A549 (cell line): Measurements from ENCODE around the gene NDUFB7. TPM values are rescaled to one million over a fixed set of nuclear protein-coding genes. Genes with fewer than 3 reads are reported as not detected.

Experiments
- ATAC-seq, 2 experiments: fragments of 200-7000 bp in 1 of 2; fragments of >200 bp in 1 of 2; cut with Nextera tagmentation in 1 of 2; cut with Tn5 transposase in 1 of 2; 3 replicates each; pipeline versions ENCODE4 v1.8.0 to v1.9.1; 2018 to 2020; ENCODE audit warnings: mild to moderate bottlenecking in 1 of 2, moderate library complexity in 1 of 2
- CTCF ChIA-PET: fragments of 300-600 bp; sonication (Branson Sonifier 250); formaldehyde crosslinking; extraction: SDS; loops from one replicate; lab custom pipeline; 2021; ENCODE audit warnings: antibody characterized with exemption, inconsistent platforms; lab: Yijun Ruan, JAX
- POLR2A ChIA-PET: fragments of 350-600 bp; formaldehyde crosslinking; extraction: SDS; loops from one replicate; lab custom pipeline; 2021; ENCODE audit warnings: antibody characterized with exemption, inconsistent platforms; lab: Yijun Ruan, JAX
- DNase-seq, 2 experiments: peaks; one replicate each; pipeline versions ENCODE4 v3.0.0 to v3.0.0-alpha.2; 2011 to 2016; ENCODE audit warnings: low read depth in 1 of 2, low spot score in 1 of 2
- FAIRE-seq: peaks from 2 replicates; lab custom pipeline; 2011; peaks lifted over from hg19 to GRCh38; lab: Jason Lieb, UNC
- H3K27ac ChIP-seq, 2 experiments: fragments of >200 bp; sonication (Bioruptor Twin); formaldehyde crosslinking; 3 replicates each; pipeline ENCODE4 v1.5.1; 2016 to 2017
- H3K4me1 ChIP-seq: fragments of >200 bp; sonication (Bioruptor Twin); formaldehyde crosslinking; 3 replicates; pipeline ENCODE4 v1.6.1; 2016
- H3K4me2 ChIP-seq: fragments of >200 bp; sonication (Bioruptor Twin); formaldehyde crosslinking; 3 replicates; pipeline ENCODE4 v1.6.1; 2016
- H3K4me3 ChIP-seq: fragments of >200 bp; sonication (Bioruptor Twin); formaldehyde crosslinking; 3 replicates; pipeline ENCODE4 v1.5.1; 2016
- H3K9me3 ChIP-seq: fragments of >200 bp; sonication (Bioruptor Twin); formaldehyde crosslinking; 3 replicates; pipeline ENCODE4 v1.6.1; 2016
- BHLHE40 ChIP-seq: IDR thresholded peaks from 2 replicates; pipeline ENCODE4 v1.6.1; 2012; ENCODE audit warnings: low read depth, low read length, inconsistent platforms
- E2F6 ChIP-seq: IDR thresholded peaks from 2 replicates; pipeline ENCODE4 v1.6.1; 2012; ENCODE audit warnings: low read depth, borderline replicate concordance
- EHF ChIP-seq: fragments of 250-450 bp; sonication (Bioruptor Pico); IDR thresholded peaks from 2 replicates; pipeline ENCODE4 v1.5.0; 2020; ENCODE audit warnings: mild to moderate bottlenecking
- ELK1 ChIP-seq: fragments of 150-350 bp; IDR thresholded peaks from 2 replicates; pipeline ENCODE4 v1.6.1; 2014; ENCODE audit warnings: low read depth, mild to moderate bottlenecking, low read length
- FOSB ChIP-seq: fragments of 250-450 bp; sonication (Bioruptor Pico); IDR thresholded peaks from 2 replicates; pipeline ENCODE4 v1.5.0; 2020; ENCODE audit warnings: mild to moderate bottlenecking, moderate library complexity
- FOSL2 ChIP-seq, 2 experiments: fragments of 450-650 bp in 1 of 2; fragments of >200 bp in 1 of 2; sonication (Bioruptor Twin) in 1 of 2; formaldehyde crosslinking; IDR thresholded peaks; 2 replicates each; pipeline versions ENCODE4 v1.5.0 to v1.6.1; 2016 to 2020; ENCODE audit warnings: mild to moderate bottlenecking in 1 of 2, moderate library complexity in 1 of 2
- HES2 ChIP-seq: fragments of >200 bp; sonication (Bioruptor Twin); formaldehyde crosslinking; IDR thresholded peaks from 2 replicates; pipeline ENCODE4 v1.6.1; 2016
- JUN ChIP-seq, 2 experiments: fragments of >200 bp; sonication (Bioruptor Twin); formaldehyde crosslinking; IDR thresholded peaks; 2 replicates in 1 of 2; 3 replicates in 1 of 2; pipeline ENCODE4 v1.6.1; 2016 to 2017
- JUNB ChIP-seq: fragments of >200 bp; sonication (Bioruptor Twin); formaldehyde crosslinking; IDR thresholded peaks from 2 replicates; pipeline ENCODE4 v1.6.1; 2016
- KDM5A ChIP-seq: fragments of 200-600 bp; sonication (generic); IDR thresholded peaks from 2 replicates; pipeline ENCODE4 v1.6.1; 2016; ENCODE audit warnings: antibody characterized with exemption, mild to moderate bottlenecking
- MAFK ChIP-seq: fragments of 450-650 bp; IDR thresholded peaks from 2 replicates; pipeline ENCODE4 v1.6.1; 2014; ENCODE audit not compliant: partially characterized antibody
- MYC ChIP-seq: IDR thresholded peaks from 2 replicates; pipeline ENCODE4 v1.6.1; 2012; ENCODE audit warnings: mild to moderate bottlenecking, inconsistent platforms, low read length, improper control_type of control experiment, borderline replicate concordance
- NFE2L2 ChIP-seq: fragments of 150-350 bp; conservative IDR thresholded peaks from 2 replicates; pipeline ENCODE4 v1.6.1; 2014; ENCODE audit warnings: low read length
- PBX3 ChIP-seq: IDR thresholded peaks from 2 replicates; pipeline ENCODE4 v1.6.1; 2012
- PHF8 ChIP-seq: fragments of 200-600 bp; sonication (generic); IDR thresholded peaks from 2 replicates; pipeline ENCODE4 v1.6.1; 2016; ENCODE audit warnings: low read depth, mild to moderate bottlenecking, antibody characterized with exemption, moderate library complexity, borderline replicate concordance
- POLR2A ChIP-seq: IDR thresholded peaks from 2 replicates; pipeline ENCODE4 v1.6.1; 2012; ENCODE audit warnings: mild to moderate bottlenecking, low read length
- POLR2AphosphoS2 ChIP-seq: conservative IDR thresholded peaks from 2 replicates; pipeline ENCODE4 v1.6.1; 2012; ENCODE audit warnings: low read length, improper control_type of control experiment, inconsistent platforms
- RARB ChIP-seq: fragments of 250-450 bp; sonication (Bioruptor Pico); IDR thresholded peaks from 2 replicates; pipeline ENCODE4 v1.8.0; 2021; ENCODE audit warnings: mild to moderate bottlenecking, moderate library complexity
- REST ChIP-seq: fragments of 200-600 bp; sonication (generic); IDR thresholded peaks from 2 replicates; pipeline ENCODE4 v1.6.1; 2016; ENCODE audit warnings: antibody characterized with exemption, mild to moderate bottlenecking, moderate library complexity
- RNF2 ChIP-seq: fragments of 200-600 bp; sonication (generic); IDR thresholded peaks from 2 replicates; pipeline ENCODE4 v1.6.1; 2016; ENCODE audit warnings: low read depth, mild to moderate bottlenecking, antibody characterized with exemption, moderate library complexity, borderline replicate concordance
- TFCP2L1 ChIP-seq: fragments of 250-450 bp; sonication (Bioruptor Pico); IDR thresholded peaks from 2 replicates; pipeline ENCODE4 v1.5.0; 2021; ENCODE audit warnings: mild to moderate bottlenecking
- TP53 ChIP-seq: fragments of 250-450 bp; sonication (Bioruptor Pico); IDR thresholded peaks from 2 replicates; pipeline ENCODE4 v1.5.0; 2021; ENCODE audit warnings: mild to moderate bottlenecking, moderate library complexity
- ZC3H11A ChIP-seq: fragments of 450-650 bp; IDR thresholded peaks from 2 replicates; pipeline ENCODE4 v1.6.1; 2014; ENCODE audit warnings: antibody characterized with exemption, mild to moderate bottlenecking
- WGBS: methylation state at CpG from one replicate; pipeline ENCODE4 v1.1.6; 2017; ENCODE audit errors: missing lambda C conversion rate; 5-methylcytosine and 5-hydroxymethylcytosine counted together
- polyA plus RNA-seq, 4 experiments: library from polyadenylated mRNA; depleted of rRNA in 3 of 4; stranded (reverse); fragments of >200 nt; fragmentation: RNase III in 1 of 4; extraction: RNeasy Plus Mini Kit Qiagen cat#74134 plus additional on column Dnase treatment in 1 of 4; gene quantifications; 2 replicates in 3 of 4; 3 replicates in 1 of 4; pipeline ENCODE4 v1.2.3, GENCODE V29; 2011 to 2017
- TF ChIP-seq, protein P1 (sequence below): fragments of 250-450 bp; sonication (Bioruptor Pico); IDR thresholded peaks from 2 replicates; pipeline ENCODE4 v1.5.0; 2021; ENCODE audit warnings: mild to moderate bottlenecking, moderate library complexity, borderline replicate concordance
- TF ChIP-seq, protein P2 (sequence below): fragments of 250-450 bp; sonication (Bioruptor Pico); IDR thresholded peaks from 2 replicates; pipeline ENCODE4 v1.5.0; 2020; ENCODE audit warnings: low read depth, mild to moderate bottlenecking, moderate library complexity

Gene NDUFB7
- polyA plus RNA-seq, 2 of the 4 experiments (the other 2 are of a cell fraction), result 82.3 to 158 TPM

- TF ChIP-seq, protein P1, sequence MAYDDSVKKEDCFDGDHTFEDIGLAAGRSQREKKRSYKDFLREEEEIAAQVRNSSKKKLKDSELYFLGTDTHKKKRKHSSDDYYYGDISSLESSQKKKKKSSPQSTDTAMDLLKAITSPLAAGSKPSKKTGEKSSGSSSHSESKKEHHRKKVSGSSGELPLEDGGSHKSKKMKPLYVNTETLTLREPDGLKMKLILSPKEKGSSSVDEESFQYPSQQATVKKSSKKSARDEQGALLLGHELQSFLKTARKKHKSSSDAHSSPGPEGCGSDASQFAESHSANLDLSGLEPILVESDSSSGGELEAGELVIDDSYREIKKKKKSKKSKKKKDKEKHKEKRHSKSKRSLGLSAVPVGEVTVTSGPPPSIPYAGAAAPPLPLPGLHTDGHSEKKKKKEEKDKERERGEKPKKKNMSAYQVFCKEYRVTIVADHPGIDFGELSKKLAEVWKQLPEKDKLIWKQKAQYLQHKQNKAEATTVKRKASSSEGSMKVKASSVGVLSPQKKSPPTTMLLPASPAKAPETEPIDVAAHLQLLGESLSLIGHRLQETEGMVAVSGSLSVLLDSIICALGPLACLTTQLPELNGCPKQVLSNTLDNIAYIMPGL (CRISPR knock-in tag), result 0 out of 2 replicates have a peak, but pooled peaks have one; percentile 77
- TF ChIP-seq RARB (CRISPR knock-in tag) (0 out of 2 replicates have a peak, but pooled peaks have one; percentile 60), ELK1 (no peak), JUN (IDR thresholded peaks at IDR 0.05) (peak; percentile 67 to 93; a peak in 4 of 5 replicates), TFCP2L1 (peak; percentile 83), NFE2L2 (no peak)
These were observed 53.9 kb downstream of the NDUFB7 start, which contains the start of gene DNAJB1 (continued) for GRCh38 chr19:14517840-14518505.

DNA sequence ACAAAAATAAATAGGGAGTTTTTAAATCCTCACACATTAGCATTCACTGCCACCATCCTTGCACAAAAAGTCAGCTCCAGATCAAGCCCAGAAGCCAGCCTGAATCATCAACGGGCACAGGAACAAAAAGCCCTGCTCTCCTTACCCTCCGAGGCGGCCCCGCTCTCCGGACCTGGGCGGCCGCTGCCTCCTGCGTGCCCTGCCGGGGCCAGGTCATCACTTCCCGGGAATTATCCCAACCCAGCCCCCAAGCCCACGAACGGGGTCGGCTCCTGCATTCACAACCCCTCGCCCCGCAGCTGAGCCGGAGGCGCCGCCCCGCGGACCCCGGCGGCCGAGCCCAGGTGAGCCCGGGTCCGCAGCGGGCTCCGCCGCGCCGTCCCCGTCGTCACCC is 54.4 kb downstream of the NDUFB7 start:
- POLR2A ChIA-PET, result interaction anchor here (1.4 to 3.2 kb wide), 5 partner anchors 10 to 21 kb away, joined by 4 to 112 read pairs (median 11); partner anchors contain the start of gene GIPC1

DNA sequence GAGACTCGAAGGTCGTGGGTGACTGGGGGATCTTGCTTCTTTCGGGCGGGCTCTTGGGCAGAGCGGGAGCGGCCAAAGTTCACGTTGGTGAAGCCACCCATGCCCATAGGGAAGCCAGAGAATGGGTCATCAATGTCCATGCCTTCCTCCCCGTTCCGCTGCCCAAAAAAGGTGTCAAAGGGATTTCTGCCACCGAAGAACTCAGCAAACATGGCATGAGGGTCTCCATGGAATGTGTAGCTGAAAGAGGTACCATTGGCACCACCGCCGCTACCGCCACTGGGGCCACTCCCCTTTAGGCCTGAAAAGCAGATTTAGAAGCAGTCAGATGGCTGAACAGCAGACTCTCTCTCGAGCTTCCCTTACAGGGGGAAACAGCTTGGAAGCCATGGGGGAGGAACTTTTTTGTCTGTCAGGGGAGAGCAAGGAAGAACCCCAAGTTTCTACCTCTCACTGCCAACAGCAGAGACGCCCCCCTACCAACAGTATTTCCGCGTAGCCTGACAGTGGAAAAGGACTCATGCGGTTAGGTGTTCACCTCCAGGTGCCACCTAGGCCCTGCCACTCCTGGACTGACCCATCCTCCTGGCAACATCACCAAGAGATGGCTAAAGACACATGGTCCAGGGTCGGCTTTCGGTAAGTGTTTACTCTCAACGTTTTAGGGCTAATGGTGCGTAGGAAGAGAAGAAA is 55.0 kb downstream of the NDUFB7 start:
- Histone ChIP-seq H3K4me3 (peak overlapping the region; percentile 100), H3K4me1 (peaks cover 66% of the 10 kb centered on the region), H3K4me2 (peak overlapping the region; percentile 93), H3K27ac (peak overlapping the region; percentile 99 to 100), H3K9me3 (no peaks in the 10 kb centered on the region)
- WGBS, result 5% methylated on average over 21 of the region's 22 CpGs
- ChIA-PET CTCF (interaction anchor here (0.7 to 3.5 kb wide), 2 partner anchors 11 to 25 kb away, joined by 3 to 17 read pairs; no protein-coding TSS in a partner anchor), POLR2A (interaction anchor here (1.8 to 3.2 kb wide), 4 partner anchors 10 to 20 kb away, joined by 10 to 112 read pairs (median 21); partner anchors contain the start of gene GIPC1)
- DNase-seq (no peak), ATAC-seq (no peak), FAIRE-seq (no peak)
- TF ChIP-seq, protein P2, sequence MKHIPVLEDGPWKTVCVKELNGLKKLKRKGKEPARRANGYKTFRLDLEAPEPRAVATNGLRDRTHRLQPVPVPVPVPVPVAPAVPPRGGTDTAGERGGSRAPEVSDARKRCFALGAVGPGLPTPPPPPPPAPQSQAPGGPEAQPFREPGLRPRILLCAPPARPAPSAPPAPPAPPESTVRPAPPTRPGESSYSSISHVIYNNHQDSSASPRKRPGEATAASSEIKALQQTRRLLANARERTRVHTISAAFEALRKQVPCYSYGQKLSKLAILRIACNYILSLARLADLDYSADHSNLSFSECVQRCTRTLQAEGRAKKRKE, result no peak
- TF ChIP-seq REST (no peak), POLR2AphosphoS2 (no peak), RNF2 (no peak), EHF (no peak), E2F6 (no peak), KDM5A (no peak)

More for the DNA sequence above, 54.4 kb downstream of the NDUFB7 start:
- CTCF ChIA-PET, result interaction anchor here (0.7 to 3.5 kb wide), 2 partner anchors 12 to 26 kb away, joined by 3 to 17 read pairs; no protein-coding TSS in a partner anchor
- H3K9me3 ChIP-seq, result no peaks in the 10 kb centered on the region
- peaks cover 70% of the 10 kb centered on the region for H3K4me1 ChIP-seq
- H3K4me2 ChIP-seq, result peak overlapping the region; percentile 93
- no peak for FAIRE-seq
- no peak for DNase-seq
- peak overlapping the region; percentile 99 to 100 for H3K27ac ChIP-seq
- TF ChIP-seq TFCP2L1 (no peak), MYC (no peak), KDM5A (no peak), BHLHE40 (no peak), MAFK (no peak), ZC3H11A (no peak), HES2 (no peak), FOSB (CRISPR knock-in tag) (no peak), POLR2AphosphoS2 (no peak), JUNB (no peak), PHF8 (no peak), RNF2 (no peak), TP53 (CRISPR knock-in tag) (no peak), PBX3 (no peak), FOSL2 (IDR thresholded peaks at IDR 0.05) (no peak), FOSL2 (CRISPR knock-in tag; IDR thresholded peaks at IDR 0.05) (no peak), POLR2A (no peak)
- H3K4me3 ChIP-seq, result peak overlapping the region; percentile 100
- 0% methylated on average over 2 of the region's 32 CpGs for WGBS
- ATAC-seq, result no peak
